Right lobe of liver (tissue), 6 donors: ENCODE results near the gene AHDC1. TPM values are rescaled to one million over a fixed set of nuclear protein-coding genes. Genes with fewer than 3 reads are reported as not detected.
A peak's percentile ranks its signal among the peaks of the same experiment; 100 is the strongest.

Experiments used
- ATAC-seq, 4 donors: fragments of 200-7000 bp; cut with Tn5 transposase; one replicate each; pipeline ENCODE4 v1.9.1; 2020; ENCODE audit warnings: mild to moderate bottlenecking in 4 of 4, moderate library complexity in 4 of 4
- DNase-seq, 3 donors: peaks; one replicate each; pipeline ENCODE4 v3.0.0-alpha.2; 2020
- H3K27ac ChIP-seq, 3 donors: fragments of 200-600 bp; one replicate each; pipeline ENCODE4 v1.8.0; 2022
- H3K27me3 ChIP-seq, 2 donors: fragments of 200-600 bp; one replicate each; pipeline ENCODE4 v1.8.0; 2022
- H3K36me3 ChIP-seq, 4 donors: fragments of 200-600 bp; sonication (generic) in 1 of 4; one replicate each; pipeline versions ENCODE4 v1.5.1 to v1.8.0; 2017 to 2022; ENCODE audit warnings: control low read depth in 1 of 4
- H3K4me1 ChIP-seq, 4 donors: fragments of 200-600 bp; sonication (generic) in 1 of 4; one replicate each; pipeline versions ENCODE4 v1.5.1 to v1.8.0; 2017 to 2022; ENCODE audit warnings: control low read depth in 1 of 4
- H3K4me3 ChIP-seq, 3 donors: fragments of 200-600 bp; one replicate each; pipeline ENCODE4 v1.8.0; 2022
- H3K9me3 ChIP-seq, 4 donors: fragments of 200-600 bp; sonication (generic) in 1 of 4; one replicate each; pipeline versions ENCODE4 v1.5.1 to v1.8.0; 2017 to 2022; ENCODE audit warnings: control low read depth in 1 of 4
- CTCF ChIP-seq, 4 donors: fragments of 200-600 bp in 3 of 4; fragments of 450-650 bp in 1 of 4; IDR thresholded peaks; one replicate each; pipeline versions ENCODE4 v1.5.1 to v1.8.0; 2016 to 2022; ENCODE audit warnings: antibody characterized with exemption in 4 of 4, mild to moderate bottlenecking in 2 of 4
- POLR2A ChIP-seq: fragments of 450-650 bp; IDR thresholded peaks from one replicate; pipeline ENCODE4 v1.6.1; 2017; ENCODE audit warnings: antibody characterized with exemption, mild to moderate bottlenecking
- WGBS: methylation state at CpG from one replicate; pipeline ENCODE4 v1.1.6; 2018; ENCODE audit warnings: low coverage, low lambda C conversion rate; ENCODE audit not compliant: insufficient coverage; ENCODE audit errors: missing lambda C conversion rate; 5-methylcytosine and 5-hydroxymethylcytosine counted together
- intact Hi-C, 2 donors: fragments of 100-400 bp; cut with DNase I; formaldehyde crosslinking; loops; one replicate each; pipeline versions ENCODE4 v1.11.2 to v1.14.1; 2022
- small RNA-seq, 2 experiments: library from RNA; depleted of rRNA; stranded (forward); fragments of <200 nt; gene quantifications; one replicate each; pipeline ENCODE3, GENCODE V24; 2016
- total RNA-seq, 6 experiments: library from RNA; depleted of rRNA in 2 of 6; stranded (reverse); fragments of >200 nt in 2 of 6; fragmentation: NEBNext Ultra II Directional in 3 of 6; extraction: Animal tissue kit (Norgen Biotek cat#: 25700) in 3 of 6; gene quantifications; one replicate each; pipeline versions ENCODE4 v1.1.0 to v1.2.4, GENCODE V29; 2016 to 2023
- donor health status: DM: no; HTN: yes; CAD: no.
- donor health status: DM: no; HTN: no; CAD: no.
- donor health status: DM: no; HTN: no; CAD: no.
- donor health status: DM: no; HTN: yes; CAD: no.
- donor health status: DM: no; HTN: yes; CAD: no.

Gene AHDC1
- total RNA-seq, 6 experiments from 2014 or later = 5.5 to 21.3 (median 10.9) TPM

DNA sequence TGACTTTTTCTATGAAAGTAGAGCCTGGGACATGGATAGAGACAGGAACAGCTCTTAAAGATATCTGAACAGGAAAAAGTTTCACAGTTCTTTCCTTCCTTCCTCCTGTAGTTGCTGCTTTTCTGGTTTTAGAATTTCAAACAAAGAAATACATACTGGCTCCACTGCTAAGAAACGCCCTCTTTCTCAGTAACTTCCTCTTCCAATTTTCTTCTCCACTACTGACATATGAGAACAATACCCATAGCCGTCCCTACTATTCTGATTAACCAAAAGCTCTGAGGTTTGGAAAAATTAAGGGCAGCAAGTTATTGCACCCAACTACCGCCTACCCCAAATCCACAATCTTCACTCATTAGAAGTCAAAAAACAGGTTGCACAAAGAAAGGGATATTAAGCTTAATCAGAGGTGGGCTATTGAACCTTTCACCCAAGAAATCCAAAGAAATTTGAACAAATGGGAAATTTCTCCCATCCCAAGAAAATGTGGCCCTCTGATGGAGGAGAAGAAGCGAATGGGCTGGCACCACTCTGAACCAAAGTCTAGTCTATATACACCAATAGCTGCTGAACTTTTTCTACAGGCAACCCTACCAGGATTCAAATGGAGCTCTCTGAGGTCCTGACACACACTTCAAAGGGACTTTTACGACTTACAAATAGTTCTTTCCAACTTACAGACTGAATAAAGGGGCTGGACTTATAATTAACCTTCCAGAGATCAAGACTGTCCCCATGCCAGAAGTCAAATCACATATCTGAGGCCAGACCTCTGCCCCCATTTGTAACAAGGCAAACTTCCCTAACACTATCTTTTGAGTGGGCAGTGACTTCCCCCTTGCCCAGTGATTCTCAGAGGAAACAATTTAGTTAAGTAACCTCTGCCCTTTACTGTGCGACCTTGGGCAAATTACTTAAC is 115.7 kb downstream of the AHDC1 start:
- ATAC-seq (no peak), DNase-seq (peak in 1 of 3 donors; percentile 27)
- Histone ChIP-seq H3K27ac (peak overlapping the region; percentile 3 to 55 (median 54)), H3K36me3 (no peaks in the 10 kb centered on the region), H3K9me3 (no peaks in the 10 kb centered on the region), H3K27me3 (no peaks in the 10 kb centered on the region), H3K4me3 (peak overlapping the region; percentile 31 to 100 (median 90)), H3K4me1 (peaks cover 0 to 15% (median 4%) of the 10 kb centered on the region in 4 donors)
- intact Hi-C loops = no loop called here
- WGBS = 13% methylated on average over 6 of the region's 6 CpGs
- TF ChIP-seq POLR2A (no peak), CTCF (IDR thresholded peaks at IDR 0.05) (no peak)

DNA sequence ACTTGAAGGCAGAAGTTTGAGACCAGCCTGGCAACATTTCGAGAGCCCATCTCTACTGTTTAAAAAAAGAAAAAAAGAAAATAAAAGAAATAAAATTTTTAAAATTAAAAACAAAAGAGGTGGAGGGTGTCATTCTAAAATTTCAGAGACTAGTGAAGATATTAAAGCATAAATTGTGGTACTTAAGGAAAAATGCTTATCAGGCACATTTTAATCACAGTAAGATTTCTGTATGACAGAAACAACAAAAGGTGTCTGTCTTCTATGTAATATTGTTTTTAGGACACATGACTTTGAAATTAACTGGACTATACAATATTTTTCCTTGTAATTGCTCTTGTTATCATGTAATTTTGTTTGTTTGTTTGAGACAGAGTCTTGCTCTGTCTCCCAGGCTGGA is 118.6 kb downstream of the AHDC1 start:
- DNase-seq = no peak

More for the DNA sequence above, 118.6 kb downstream of the AHDC1 start:
- Histone ChIP-seq H3K4me1 (peaks cover 0 to 12% (median 4%) of the 10 kb centered on the region in 4 donors), H3K4me3 (no peak overlapping the region), H3K27me3 (no peaks in the 10 kb centered on the region), H3K9me3 (no peaks in the 10 kb centered on the region), H3K36me3 (no peaks in the 10 kb centered on the region), H3K27ac (no peak overlapping the region)
- no peak for TF ChIP-seq CTCF (IDR thresholded peaks at IDR 0.05)
- TF ChIP-seq POLR2A = no peak
- WGBS = 83% methylated on average over 1 of the region's 1 CpG
- intact Hi-C loops = no loop called here
- ATAC-seq = no peak

Small RNAs within 50 kb of the gene (small RNA-seq; reads per million reads assigned to genes)
- 0 to 0.19 reads per million in 2 experiments for gene AL031729.1

Other genes starting within 250 kb of the AHDC1 start
- gene MAP3K6, start 237.2 kb downstream of the AHDC1 start, total RNA-seq = 10 to 100 TPM in 2 of 6 experiments, 1 to 10 TPM in 4; 4.3 to 14.9 (median 5.6) TPM
- gene FCN3, start 229.3 kb downstream of the AHDC1 start, total RNA-seq = 100 to 1,000 TPM in 4 of 6 experiments, 10 to 100 TPM in 2; 81.6 to 213 (median 111) TPM
- gene CD164L2, start 220.8 kb downstream of the AHDC1 start, total RNA-seq = under 1 TPM in 1 of 6 experiments, not detected in 5; 0.86 TPM
- gene GPR3, start 211.5 kb downstream of the AHDC1 start, total RNA-seq = under 1 TPM in 2 of 6 experiments, not detected in 4; 0.19 to 0.43 TPM
- 10 to 100 TPM; 18.4 to 38.1 (median 26.5) TPM for gene WASF2, start 114.0 kb downstream of the AHDC1 start, total RNA-seq
- gene FGR, start 31.0 kb upstream of the AHDC1 start, total RNA-seq = 1 to 10 TPM; 2.5 to 10.0 (median 6.3) TPM
- 10 to 100 TPM in 5 of 6 experiments, 1 to 10 TPM in 1; 9.5 to 45.7 (median 33.2) TPM for gene IFI6, start 68.0 kb upstream of the AHDC1 start, total RNA-seq
- 1 to 10 TPM; 3.5 to 7.4 (median 4.9) TPM for gene FAM76A, start 121.8 kb upstream of the AHDC1 start, total RNA-seq
- 10 to 100 TPM; 15.2 to 32.7 (median 19.5) TPM for gene STX12, start 169.1 kb upstream of the AHDC1 start, total RNA-seq
- gene PPP1R8, start 226.6 kb upstream of the AHDC1 start, total RNA-seq = 10 to 100 TPM; 12.4 to 18.6 (median 13.0) TPM